Adrenal gland (tissue), 5 donors: ENCODE data around the gene ACOT11.

ENCODE experiments used
- CTCF ChIP-seq, 6 experiments: fragments of 450-650 bp in 4 of 6; fragments of 200-600 bp in 2 of 6; sonication (generic) in 1 of 6; IDR thresholded peaks; 1 replicate in 5 of 6; 2 replicates in 1 of 6; pipeline versions ENCODE4 v1.5.1 to v1.8.0; 2016 to 2021; ENCODE audit warnings: antibody characterized with exemption in 6 of 6, mild to moderate bottlenecking in 2 of 6, moderate library complexity in 1 of 6
- POLR2A ChIP-seq, 2 donors: fragments of 450-650 bp; IDR thresholded peaks; one replicate each; pipeline ENCODE4 v1.6.1; 2017; ENCODE audit warnings: antibody characterized with exemption in 2 of 2, mild to moderate bottlenecking in 2 of 2, moderate library complexity in 1 of 2
- donor health status: DM: no; HTN: no; CAD: no.

GRCh38 chr1:54558434-54559030 lies 10.5 kb downstream of the ACOT11 start:
- TF ChIP-seq CTCF (IDR thresholded peaks at IDR 0.05) = no peak
- TF ChIP-seq POLR2A (IDR thresholded peaks at IDR 0.05) = no peak
